Kidney (tissue), 14 donors: ENCODE measurements around the gene FHAD1. TPM values are rescaled to one million over a fixed set of nuclear protein-coding genes. Genes with fewer than 3 reads are reported as not detected.
"Not testable (repeated sequence)": the region's sequence is repeated elsewhere in the genome, so short reads cannot be mapped to it uniquely, and the experiment has no call there.

Experiments
- DNase-seq, 5 donors: peaks; one replicate each; pipeline ENCODE4 v3.0.0-alpha.2; 2013 to 2020
- FAIRE-seq: peaks from 2 replicates; lab custom pipeline; 2012; peaks lifted over from hg19 to GRCh38; lab: Jason Lieb, UNC
- H3K27ac ChIP-seq, 2 donors: one replicate each; pipeline ENCODE4 v1.7.0; 2013; ENCODE audit warnings: low read depth in 2 of 2, low read length in 2 of 2, inconsistent platforms in 1 of 2
- H3K27me3 ChIP-seq: one replicate; pipeline ENCODE4 v1.7.1; 2013; ENCODE audit warnings: low read length, inconsistent platforms; ENCODE audit not compliant: control insufficient read depth, insufficient read depth
- H3K36me3 ChIP-seq, 3 donors: one replicate each; pipeline versions ENCODE4 v1.7.0 to v1.7.1; 2013; ENCODE audit warnings: low read length in 3 of 3, control low read depth in 1 of 3, inconsistent platforms in 1 of 3; ENCODE audit not compliant: insufficient read depth in 3 of 3, control insufficient read depth in 2 of 3
- H3K4me1 ChIP-seq, 3 donors: one replicate each; pipeline versions ENCODE4 v1.7.0 to v1.7.1; 2013; ENCODE audit warnings: low read length in 3 of 3, inconsistent platforms in 1 of 3, low read depth in 1 of 3; ENCODE audit not compliant: control insufficient read depth in 2 of 3, insufficient read depth in 2 of 3
- H3K4me3 ChIP-seq, 3 donors: one replicate each; pipeline versions ENCODE4 v1.7.0 to v1.8.1; 2013; ENCODE audit warnings: low read length in 3 of 3, control low read depth in 1 of 3, inconsistent platforms in 1 of 3
- H3K9ac ChIP-seq, 3 donors: one replicate each; pipeline versions ENCODE4 v1.7.0 to v1.7.1; 2013; ENCODE audit warnings: low read length in 3 of 3, control low read depth in 1 of 3, inconsistent platforms in 1 of 3
- H3K9me3 ChIP-seq, 3 donors: one replicate each; pipeline versions ENCODE4 v1.7.0 to v1.7.1; 2013; ENCODE audit warnings: low read length in 3 of 3, control low read depth in 1 of 3, inconsistent platforms in 1 of 3; ENCODE audit not compliant: control insufficient read depth in 2 of 3, insufficient read depth in 1 of 3
- intact Hi-C: fragments of 100-400 bp; cut with DNase I; formaldehyde crosslinking; loops from one replicate; pipeline ENCODE4 v1.11.1; 2022
- polyA plus RNA-seq: library from polyadenylated mRNA; stranded (reverse); fragments of 350-450 nt; fragmentation: Illumina TruSeq; extraction: RNeasy Lipid Tissue Mini Kit (QIAGEN cat#74804); gene quantifications from one replicate; pipeline ENCODE4 v1.2.3, GENCODE V29; 2014; ENCODE audit warnings: low read depth, low replicate concordance; ENCODE audit not compliant: insufficient read depth
- total RNA-seq: library from RNA; stranded (reverse); fragmentation: NEBNext Ultra II Directional; extraction: Animal tissue kit (Norgen Biotek cat#: 25700); gene quantifications from one replicate; pipeline ENCODE4 v1.2.1, GENCODE V29; 2021
- TF ChIP-seq, protein P1 (sequence below): IDR thresholded peaks from 3 replicates; pipeline ENCODE4 v1.5.1; 2012; ENCODE audit warnings: mild to moderate bottlenecking, moderate library complexity, borderline replicate concordance; ENCODE audit not compliant: insufficient read depth; ENCODE audit errors: extremely low read depth
- donor health status: control.
- donor health status: control.
- donor health status: control.
- donor health status: control.
- donor health status: control.
- donor health status: DM: yes; HTN: yes; CAD: no.
- donor health status: Normal renal cell carcinoma (clear cell type).

FHAD1 gene
- total and polyA plus RNA-seq, 2 donors from 2014 or later, result 0.84 to 4.2 TPM

DNA sequence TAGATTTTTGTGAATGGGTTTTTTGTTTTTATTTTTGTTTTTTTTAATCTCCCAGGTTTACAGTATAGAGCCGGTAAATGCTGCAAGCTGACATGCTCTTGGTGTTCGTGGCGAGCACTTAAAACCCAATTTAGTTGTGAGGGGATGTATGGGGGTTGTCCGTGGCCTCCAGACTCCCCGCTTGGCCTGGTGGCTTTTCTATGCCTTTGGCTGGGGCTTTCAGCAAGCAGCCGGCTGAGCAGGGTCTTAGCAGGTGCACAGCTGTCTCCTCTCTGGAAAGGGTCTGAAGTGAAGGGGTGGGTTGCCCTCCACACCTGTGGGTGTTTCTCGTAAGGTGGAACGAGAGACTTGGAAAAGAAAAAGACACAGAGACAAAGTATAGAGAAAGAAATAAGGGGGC, 131.7 kb downstream of the FHAD1 start:
- Histone ChIP-seq H3K4me3 (no peak overlapping the region), H3K36me3 (no peaks in the 10 kb centered on the region), H3K4me1 (no peaks in the 10 kb centered on the region), H3K9me3 (no peaks in the 10 kb centered on the region), H3K27me3 (no peaks in the 10 kb centered on the region), H3K9ac (no peak overlapping the region), H3K27ac (no peak overlapping the region)
- peak in 1 of 5 donors; percentile 22 for DNase-seq
- TF ChIP-seq, protein P1, sequence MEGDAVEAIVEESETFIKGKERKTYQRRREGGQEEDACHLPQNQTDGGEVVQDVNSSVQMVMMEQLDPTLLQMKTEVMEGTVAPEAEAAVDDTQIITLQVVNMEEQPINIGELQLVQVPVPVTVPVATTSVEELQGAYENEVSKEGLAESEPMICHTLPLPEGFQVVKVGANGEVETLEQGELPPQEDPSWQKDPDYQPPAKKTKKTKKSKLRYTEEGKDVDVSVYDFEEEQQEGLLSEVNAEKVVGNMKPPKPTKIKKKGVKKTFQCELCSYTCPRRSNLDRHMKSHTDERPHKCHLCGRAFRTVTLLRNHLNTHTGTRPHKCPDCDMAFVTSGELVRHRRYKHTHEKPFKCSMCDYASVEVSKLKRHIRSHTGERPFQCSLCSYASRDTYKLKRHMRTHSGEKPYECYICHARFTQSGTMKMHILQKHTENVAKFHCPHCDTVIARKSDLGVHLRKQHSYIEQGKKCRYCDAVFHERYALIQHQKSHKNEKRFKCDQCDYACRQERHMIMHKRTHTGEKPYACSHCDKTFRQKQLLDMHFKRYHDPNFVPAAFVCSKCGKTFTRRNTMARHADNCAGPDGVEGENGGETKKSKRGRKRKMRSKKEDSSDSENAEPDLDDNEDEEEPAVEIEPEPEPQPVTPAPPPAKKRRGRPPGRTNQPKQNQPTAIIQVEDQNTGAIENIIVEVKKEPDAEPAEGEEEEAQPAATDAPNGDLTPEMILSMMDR, result no peak
- FAIRE-seq, result no peak
- intact Hi-C loops, result no loop called here

DNA sequence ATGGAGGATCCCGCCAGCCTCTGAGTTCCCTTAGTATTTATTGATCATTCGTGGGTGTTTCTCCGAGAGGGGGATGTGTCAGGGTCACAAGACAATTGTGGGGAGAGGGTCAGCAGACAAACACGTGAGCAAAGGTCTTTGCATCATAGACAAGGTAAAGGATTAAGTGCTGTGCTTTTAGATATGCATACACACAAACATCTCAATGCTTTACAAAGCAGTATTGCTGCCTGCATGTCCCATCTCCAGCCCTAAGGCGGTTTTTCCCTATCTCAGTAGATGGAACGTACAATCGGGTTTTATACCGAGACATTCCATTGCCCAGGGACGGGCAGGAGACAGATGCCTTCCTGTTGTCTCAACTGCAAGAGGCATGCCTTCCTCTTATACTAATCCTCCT, 132.1 kb downstream of the FHAD1 start:
- DNase-seq, H3K27ac ChIP-seq, H3K9ac ChIP-seq, H3K27me3 ChIP-seq, H3K4me3 ChIP-seq, H3K4me1 ChIP-seq, intact Hi-C loops, H3K9me3 ChIP-seq, FAIRE-seq, H3K36me3 ChIP-seq: not testable (repeated sequence)

DNA sequence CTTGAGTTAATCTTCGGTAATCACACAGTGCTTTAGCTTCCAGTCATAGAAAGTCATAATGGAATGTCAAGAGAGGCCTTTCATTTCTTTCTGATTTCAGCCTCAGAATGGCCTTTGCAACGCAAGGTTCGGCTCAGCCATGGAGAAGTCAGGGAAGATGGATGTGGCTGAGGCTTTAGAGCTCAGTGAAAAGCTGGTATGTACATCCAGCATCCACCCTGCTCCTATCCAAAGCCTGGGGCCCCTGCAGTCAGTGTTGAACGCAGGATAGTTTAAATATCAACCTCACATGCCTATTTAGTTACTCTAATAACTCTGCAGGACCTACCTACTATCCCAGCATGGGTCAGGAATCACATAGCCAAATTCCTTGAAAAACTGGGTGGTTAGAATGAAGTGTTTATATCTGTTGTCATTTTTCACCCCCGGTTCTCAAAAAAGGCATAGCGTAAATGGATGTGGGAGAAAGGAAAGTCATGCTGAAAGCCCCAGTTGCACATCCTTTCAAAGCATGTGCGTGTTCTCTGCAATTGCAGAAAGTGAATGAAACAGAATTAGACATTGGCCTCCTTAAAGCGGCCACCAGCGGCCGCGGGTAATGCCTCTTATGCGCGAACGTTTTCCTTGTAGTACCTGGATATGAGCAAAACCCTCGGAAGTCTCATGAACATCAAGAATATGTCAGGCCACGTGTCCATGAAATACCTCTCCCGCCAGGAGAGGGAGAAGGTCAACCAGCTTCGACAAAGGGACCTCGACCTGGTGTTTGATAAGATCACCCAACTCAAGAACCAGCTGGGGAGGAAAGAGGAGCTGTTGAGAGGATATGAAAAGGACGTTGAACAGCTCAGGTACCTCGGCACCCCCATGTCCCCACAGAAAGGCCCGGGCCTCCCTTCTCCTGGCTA, 133.8 kb downstream of the FHAD1 start:
- FAIRE-seq (no peak), DNase-seq (no peak)
- no peaks in the 10 kb centered on the region for H3K27me3 ChIP-seq
- no peaks in the 10 kb centered on the region for H3K4me1 ChIP-seq
- intact Hi-C loops, result no loop called here
- no peaks in the 10 kb centered on the region for H3K36me3 ChIP-seq
- no peak overlapping the region for H3K4me3 ChIP-seq
- TF ChIP-seq, protein P1, result no peak
- H3K9me3 ChIP-seq, result no peaks in the 10 kb centered on the region
- H3K27ac ChIP-seq, result no peak overlapping the region
- H3K9ac ChIP-seq, result no peak overlapping the region

DNA sequence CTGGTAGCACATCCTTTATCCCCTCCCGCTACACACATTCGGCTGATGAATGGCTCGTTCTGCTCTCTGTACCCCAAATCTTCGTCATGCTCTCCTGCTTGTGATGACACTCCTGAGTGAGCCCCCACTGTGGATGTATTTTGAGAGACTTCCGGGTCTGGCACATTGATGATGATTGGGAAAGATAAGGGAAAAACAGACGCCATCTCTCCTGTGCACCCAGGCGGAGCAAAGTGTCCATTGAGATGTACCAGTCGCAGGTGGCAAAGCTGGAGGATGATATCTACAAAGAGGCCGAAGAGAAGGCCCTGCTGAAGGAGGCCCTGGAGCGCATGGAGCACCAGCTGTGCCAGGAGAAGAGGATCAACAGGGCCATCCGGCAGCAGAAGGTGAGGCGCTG, 134.8 kb downstream of the FHAD1 start:
- intact Hi-C loops, result no loop called here
- H3K4me3 ChIP-seq, result no peak overlapping the region
- H3K27ac ChIP-seq, result no peak overlapping the region
- FAIRE-seq, result no peak
- H3K9ac ChIP-seq, result no peak overlapping the region
- TF ChIP-seq, protein P1, result no peak
- H3K36me3 ChIP-seq, result no peaks in the 10 kb centered on the region
- H3K27me3 ChIP-seq, result no peaks in the 10 kb centered on the region
- H3K4me1 ChIP-seq, result no peaks in the 10 kb centered on the region
- DNase-seq, result no peak
- H3K9me3 ChIP-seq, result no peaks in the 10 kb centered on the region
